A549 (cell line): ENCODE measurements around the gene SWAP70. TPM values are rescaled to one million over a fixed set of nuclear protein-coding genes. Genes with fewer than 3 reads are reported as not detected.

Experiments used
- ATAC-seq, 2 experiments: fragments of 200-7000 bp in 1 of 2; fragments of >200 bp in 1 of 2; cut with Nextera tagmentation in 1 of 2; cut with Tn5 transposase in 1 of 2; 3 replicates each; pipeline versions ENCODE4 v1.8.0 to v1.9.1; 2018 to 2020; ENCODE audit warnings: mild to moderate bottlenecking in 1 of 2, moderate library complexity in 1 of 2
- CTCF ChIA-PET: fragments of 300-600 bp; sonication (Branson Sonifier 250); formaldehyde crosslinking; extraction: SDS; loops from one replicate; lab custom pipeline; 2021; ENCODE audit warnings: antibody characterized with exemption, inconsistent platforms; lab: Yijun Ruan, JAX
- POLR2A ChIA-PET: fragments of 350-600 bp; formaldehyde crosslinking; extraction: SDS; loops from one replicate; lab custom pipeline; 2021; ENCODE audit warnings: antibody characterized with exemption, inconsistent platforms; lab: Yijun Ruan, JAX
- DNase-seq, 2 experiments: peaks; one replicate each; pipeline versions ENCODE4 v3.0.0 to v3.0.0-alpha.2; 2011 to 2016; ENCODE audit warnings: low read depth in 1 of 2, low spot score in 1 of 2
- FAIRE-seq: peaks from 2 replicates; lab custom pipeline; 2011; peaks lifted over from hg19 to GRCh38; lab: Jason Lieb, UNC
- H3K27ac ChIP-seq, 2 experiments: fragments of >200 bp; sonication (Bioruptor Twin); formaldehyde crosslinking; 3 replicates each; pipeline ENCODE4 v1.5.1; 2016 to 2017
- H3K4me1 ChIP-seq: fragments of >200 bp; sonication (Bioruptor Twin); formaldehyde crosslinking; 3 replicates; pipeline ENCODE4 v1.6.1; 2016
- H3K4me2 ChIP-seq: fragments of >200 bp; sonication (Bioruptor Twin); formaldehyde crosslinking; 3 replicates; pipeline ENCODE4 v1.6.1; 2016
- H3K4me3 ChIP-seq: fragments of >200 bp; sonication (Bioruptor Twin); formaldehyde crosslinking; 3 replicates; pipeline ENCODE4 v1.5.1; 2016
- H3K9me3 ChIP-seq: fragments of >200 bp; sonication (Bioruptor Twin); formaldehyde crosslinking; 3 replicates; pipeline ENCODE4 v1.6.1; 2016
- CHD4 ChIP-seq: fragments of 200-600 bp; sonication (generic); IDR thresholded peaks from 2 replicates; pipeline ENCODE4 v1.6.1; 2016; ENCODE audit warnings: antibody characterized with exemption, mild to moderate bottlenecking, borderline replicate concordance
- CTCF ChIP-seq: fragments of >200 bp; sonication (Bioruptor Twin); formaldehyde crosslinking; IDR thresholded peaks from 3 replicates; pipeline ENCODE4 v1.5.1; 2016
- EP300 ChIP-seq, 2 experiments: fragments of >200 bp; sonication (Bioruptor Twin); formaldehyde crosslinking; IDR thresholded peaks; 2 replicates in 1 of 2; 3 replicates in 1 of 2; pipeline ENCODE4 v1.6.1; 2016 to 2017
- FOXS1 ChIP-seq: fragments of 250-450 bp; sonication (Bioruptor Pico); IDR thresholded peaks from 2 replicates; pipeline ENCODE4 v1.5.0; 2020; ENCODE audit warnings: mild to moderate bottlenecking, moderate library complexity
- HES2 ChIP-seq: fragments of >200 bp; sonication (Bioruptor Twin); formaldehyde crosslinking; IDR thresholded peaks from 2 replicates; pipeline ENCODE4 v1.6.1; 2016
- HOXB13 ChIP-seq: fragments of 250-450 bp; sonication (Bioruptor Pico); IDR thresholded peaks from 2 replicates; pipeline ENCODE4 v1.5.0; 2020; ENCODE audit warnings: low read depth, mild to moderate bottlenecking, moderate library complexity
- MAX ChIP-seq: IDR thresholded peaks from 2 replicates; pipeline ENCODE4 v1.6.1; 2012
- NFE2L2 ChIP-seq: fragments of 150-350 bp; conservative IDR thresholded peaks from 2 replicates; pipeline ENCODE4 v1.6.1; 2014; ENCODE audit warnings: low read length
- PBX3 ChIP-seq: IDR thresholded peaks from 2 replicates; pipeline ENCODE4 v1.6.1; 2012
- POLR2A ChIP-seq: IDR thresholded peaks from 2 replicates; pipeline ENCODE4 v1.6.1; 2012; ENCODE audit warnings: mild to moderate bottlenecking, low read length
- RCOR1 ChIP-seq: fragments of 150-350 bp; IDR thresholded peaks from 2 replicates; pipeline ENCODE4 v1.6.1; 2014; ENCODE audit warnings: antibody characterized with exemption, low read length, low read depth
- REST ChIP-seq: fragments of 200-600 bp; sonication (generic); IDR thresholded peaks from 2 replicates; pipeline ENCODE4 v1.6.1; 2016; ENCODE audit warnings: antibody characterized with exemption, mild to moderate bottlenecking, moderate library complexity
- RFX5 ChIP-seq: fragments of 450-650 bp; IDR thresholded peaks from 2 replicates; pipeline ENCODE4 v1.7.1; 2014; ENCODE audit warnings: antibody characterized with exemption, mild to moderate bottlenecking, moderate library complexity
- SREBF2 ChIP-seq: fragments of 450-650 bp; IDR thresholded peaks from 2 replicates; pipeline ENCODE4 v1.6.1; 2014; ENCODE audit warnings: mild to moderate bottlenecking, moderate library complexity
- TFCP2L1 ChIP-seq: fragments of 250-450 bp; sonication (Bioruptor Pico); IDR thresholded peaks from 2 replicates; pipeline ENCODE4 v1.5.0; 2021; ENCODE audit warnings: mild to moderate bottlenecking
- TP53 ChIP-seq: fragments of 250-450 bp; sonication (Bioruptor Pico); IDR thresholded peaks from 2 replicates; pipeline ENCODE4 v1.5.0; 2021; ENCODE audit warnings: mild to moderate bottlenecking, moderate library complexity
- ZFP36 ChIP-seq: fragments of 450-650 bp; IDR thresholded peaks from 2 replicates; pipeline ENCODE4 v1.6.1; 2014; ENCODE audit warnings: borderline replicate concordance; ENCODE audit not compliant: partially characterized antibody
- ZNF302 ChIP-seq: fragments of 250-450 bp; sonication (Bioruptor Pico); IDR thresholded peaks from 2 replicates; pipeline ENCODE4 v1.9.0; 2021; ENCODE audit warnings: inconsistent platforms, mild to moderate bottlenecking, moderate library complexity
- ZSCAN20 ChIP-seq: fragments of 250-450 bp; sonication (Bioruptor Pico); IDR thresholded peaks from 2 replicates; pipeline ENCODE4 v1.8.0; 2022; ENCODE audit warnings: mild to moderate bottlenecking, moderate library complexity
- WGBS: methylation state at CpG from one replicate; pipeline ENCODE4 v1.1.6; 2017; ENCODE audit errors: missing lambda C conversion rate; 5-methylcytosine and 5-hydroxymethylcytosine counted together
- polyA plus RNA-seq, 4 experiments: library from polyadenylated mRNA; depleted of rRNA in 3 of 4; stranded (reverse); fragments of >200 nt; fragmentation: RNase III in 1 of 4; extraction: RNeasy Plus Mini Kit Qiagen cat#74134 plus additional on column Dnase treatment in 1 of 4; gene quantifications; 2 replicates in 3 of 4; 3 replicates in 1 of 4; pipeline ENCODE4 v1.2.3, GENCODE V29; 2011 to 2017
- TF ChIP-seq, protein P1 (sequence below): IDR thresholded peaks from 2 replicates; pipeline ENCODE4 v1.6.1; 2012; ENCODE audit warnings: low read depth, borderline replicate concordance
- TF ChIP-seq, protein P2 (sequence below): fragments of 150-350 bp; IDR thresholded peaks from 2 replicates; pipeline ENCODE4 v1.6.1; 2014; ENCODE audit warnings: low read depth, mild to moderate bottlenecking, low read length

Gene SWAP70
- polyA plus RNA-seq, 2 of the 4 experiments (the other 2 are of a cell fraction), result 24.5 to 25.5 TPM

DNA sequence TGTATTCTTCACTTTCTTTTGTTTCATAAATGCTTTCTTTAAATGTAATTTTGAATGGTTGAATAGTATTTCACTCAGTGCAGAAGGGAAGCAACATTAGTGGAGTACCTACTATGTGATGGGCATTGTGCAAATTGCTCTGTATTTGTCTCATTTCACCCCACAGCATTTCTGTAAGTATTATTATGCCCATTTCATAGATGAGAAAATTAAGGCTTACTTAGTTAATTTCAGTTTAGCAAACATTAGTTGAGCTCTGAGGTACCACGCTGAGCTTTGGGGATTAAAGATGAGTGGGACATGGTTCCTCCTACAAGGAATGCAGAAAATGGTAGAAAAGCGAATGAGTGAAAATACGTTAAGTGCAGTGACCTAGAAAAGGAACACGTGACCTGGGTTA is 58.1 kb downstream of the SWAP70 start:
- CTCF ChIA-PET, result interaction anchor here (1.8 to 2.9 kb wide), 3 partner anchors 10 to 26 kb away, joined by 3 to 16 read pairs (median 8); no protein-coding TSS in a partner anchor
- Histone ChIP-seq H3K27ac (no peak overlapping the region), H3K9me3 (no peaks in the 10 kb centered on the region), H3K4me2 (no peak overlapping the region), H3K4me1 (peaks cover 27% of the 10 kb centered on the region), H3K4me3 (no peak overlapping the region)
- 93% methylated on average over 4 of the region's 4 CpGs for WGBS
- FAIRE-seq (no peak), ATAC-seq (no peak), DNase-seq (no peak)
- POLR2A ChIA-PET, result no interaction called here
- TF ChIP-seq EP300 (IDR thresholded peaks at IDR 0.05) (no peak), CHD4 (no peak), TFCP2L1 (CRISPR knock-in tag) (no peak), RFX5 (no peak), HES2 (no peak), PBX3 (no peak), MAX (no peak), HOXB13 (CRISPR knock-in tag) (no peak), TP53 (no peak), RCOR1 (no peak), ZSCAN20 (CRISPR knock-in tag) (no peak), POLR2A (no peak), ZNF302 (no peak), NFE2L2 (no peak)
- TF ChIP-seq, protein P1, sequence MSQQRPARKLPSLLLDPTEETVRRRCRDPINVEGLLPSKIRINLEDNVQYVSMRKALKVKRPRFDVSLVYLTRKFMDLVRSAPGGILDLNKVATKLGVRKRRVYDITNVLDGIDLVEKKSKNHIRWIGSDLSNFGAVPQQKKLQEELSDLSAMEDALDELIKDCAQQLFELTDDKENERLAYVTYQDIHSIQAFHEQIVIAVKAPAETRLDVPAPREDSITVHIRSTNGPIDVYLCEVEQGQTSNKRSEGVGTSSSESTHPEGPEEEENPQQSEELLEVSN, result no peak

- Histone ChIP-seq H3K4me3 (no peak overlapping the region), H3K9me3 (no peaks in the 10 kb centered on the region), H3K27ac (no peak overlapping the region)
- ChIA-PET CTCF (interaction anchor here (1.8 to 2.9 kb wide), 2 partner anchors 11 to 25 kb away, joined by 8 to 16 read pairs; no protein-coding TSS in a partner anchor), POLR2A (no interaction called here)
- no peak for ATAC-seq
- TF ChIP-seq REST (no peak), SREBF2 (no peak), POLR2A (no peak), FOXS1 (CRISPR knock-in tag) (no peak), NFE2L2 (no peak), HOXB13 (CRISPR knock-in tag) (no peak), CTCF (no peak), ZFP36 (no peak)
- TF ChIP-seq, protein P2, sequence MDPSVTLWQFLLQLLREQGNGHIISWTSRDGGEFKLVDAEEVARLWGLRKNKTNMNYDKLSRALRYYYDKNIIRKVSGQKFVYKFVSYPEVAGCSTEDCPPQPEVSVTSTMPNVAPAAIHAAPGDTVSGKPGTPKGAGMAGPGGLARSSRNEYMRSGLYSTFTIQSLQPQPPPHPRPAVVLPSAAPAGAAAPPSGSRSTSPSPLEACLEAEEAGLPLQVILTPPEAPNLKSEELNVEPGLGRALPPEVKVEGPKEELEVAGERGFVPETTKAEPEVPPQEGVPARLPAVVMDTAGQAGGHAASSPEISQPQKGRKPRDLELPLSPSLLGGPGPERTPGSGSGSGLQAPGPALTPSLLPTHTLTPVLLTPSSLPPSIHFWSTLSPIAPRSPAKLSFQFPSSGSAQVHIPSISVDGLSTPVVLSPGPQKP, result no peak
- TF ChIP-seq, all 56 proteins: peak for 0
- Histone ChIP-seq H3K4me1 (peaks cover 20% of the 10 kb centered on the region), H3K4me2 (no peak overlapping the region)
- DNase-seq (no peak), FAIRE-seq (no peak)
- 81% methylated on average over 2 of the region's 2 CpGs for WGBS
Measured at GRCh38 chr11:9722893-9723292, 59.0 kb downstream of the SWAP70 start.
